Transverse colon (tissue), 4 donors: ENCODE measurements around the gene PPP1R9B. TPM values are rescaled to one million over a fixed set of nuclear protein-coding genes. Genes with fewer than 3 reads are reported as not detected.

Experiments
- DNase-seq: peaks from one replicate; pipeline ENCODE4 v3.0.0-alpha.2; 2019
- H3K27ac ChIP-seq, 4 donors: fragments of 200-600 bp; sonication (generic); 2 replicates each; pipeline ENCODE4 v1.5.1; 2016 to 2018; ENCODE audit warnings: inconsistent platforms in 4 of 4
- H3K27me3 ChIP-seq: fragments of 200-600 bp; sonication (generic); 2 replicates; pipeline ENCODE4 v1.5.1; 2017; ENCODE audit warnings: inconsistent platforms
- H3K36me3 ChIP-seq, 4 donors: fragments of 200-600 bp; sonication (generic); 2 replicates each; pipeline ENCODE4 v1.5.1; 2017 to 2019; ENCODE audit warnings: inconsistent platforms in 4 of 4
- H3K4me1 ChIP-seq, 4 donors: fragments of 200-600 bp; sonication (generic); 2 replicates each; pipeline ENCODE4 v1.5.1; 2017 to 2020; ENCODE audit warnings: inconsistent platforms in 4 of 4
- H3K4me3 ChIP-seq, 4 donors: fragments of 200-600 bp; sonication (generic); 1 replicate in 1 of 4; 2 replicates in 3 of 4; pipeline versions ENCODE4 v1.5.1 to v1.6.1; 2017 to 2019; ENCODE audit warnings: inconsistent platforms in 4 of 4
- H3K9me3 ChIP-seq, 2 donors: fragments of 200-600 bp; sonication (generic); 2 replicates each; pipeline ENCODE4 v1.5.1; 2017 to 2019; ENCODE audit warnings: inconsistent platforms in 2 of 2
- EP300 ChIP-seq: sonication (generic); formaldehyde crosslinking; IDR thresholded peaks from one replicate; pipeline ENCODE4 v1.6.1; 2017; ENCODE audit warnings: antibody characterized with exemption, low read depth
- POLR2A ChIP-seq: fragments of 450-650 bp; IDR thresholded peaks from one replicate; pipeline ENCODE4 v1.6.1; 2016; ENCODE audit warnings: antibody characterized with exemption, mild to moderate bottlenecking, moderate library complexity
- POLR2AphosphoS5 ChIP-seq, 3 donors: sonication (generic); formaldehyde crosslinking; IDR thresholded peaks; one replicate each; pipeline ENCODE4 v1.6.1; 2016; ENCODE audit warnings: antibody characterized with exemption in 3 of 3
- WGBS, 2 donors: methylation state at CpG; one replicate each; pipeline ENCODE4 v1.1.5; 2018; ENCODE audit warnings: low coverage in 1 of 2; 5-methylcytosine and 5-hydroxymethylcytosine counted together
- in situ Hi-C, 4 donors: fragments of 200-750 bp; cut with MboI; loops; one replicate each; pipeline versions ENCODE4 v1.15.0 to v1.15.1; 2017; ENCODE audit warnings: low sequenced_read_pairs in 3 of 4, low pct_ligation_motif_present in 1 of 4, low pct_unique_long_range_greater_than_20kb in 1 of 4
- intact Hi-C: fragments of 100-400 bp; cut with DNase I; formaldehyde crosslinking; loops from one replicate; pipeline ENCODE4 v1.15.1; 2023; ENCODE audit warnings: low total_unique reads
- total RNA-seq, 4 donors: library from RNA; depleted of rRNA; stranded (reverse); fragments of >200 nt; gene quantifications; one replicate each; pipeline ENCODE4 v1.1.0, GENCODE V29; 2016
- TF ChIP-seq, protein P1 (sequence below), 5 experiments: fragments of 200-600 bp in 3 of 5; fragments of 450-650 bp in 2 of 5; sonication (generic) in 3 of 5; IDR thresholded peaks; 1 replicate in 2 of 5; 2 replicates in 3 of 5; pipeline ENCODE4 v1.5.1; 2016 to 2017; ENCODE audit warnings: antibody characterized with exemption in 5 of 5, inconsistent platforms in 3 of 5, mild to moderate bottlenecking in 2 of 5, moderate library complexity in 1 of 5

Gene PPP1R9B
- total RNA-seq, 4 donors from 2014 or later: 19.0 to 29.9 (median 27.7) TPM

GRCh38 chr17:50198026-50198669 is 47.7 kb upstream of the PPP1R9B start:
- peak; percentile 79 for DNase-seq
- intact Hi-C loops (no loop called here), in situ Hi-C loops (no loop called here)
- Histone ChIP-seq H3K9me3 (no peaks in the 10 kb centered on the region), H3K27ac (peak overlapping the region; percentile 69 to 95 (median 89)), H3K4me3 (no peak overlapping the region), H3K27me3 (peaks cover 35% of the 10 kb centered on the region), H3K36me3 (peaks cover 0 to 35% (median 0%) of the 10 kb centered on the region in 4 donors), H3K4me1 (peaks cover 3 to 50% (median 29%) of the 10 kb centered on the region in 4 donors)
- TF ChIP-seq, protein P1, sequence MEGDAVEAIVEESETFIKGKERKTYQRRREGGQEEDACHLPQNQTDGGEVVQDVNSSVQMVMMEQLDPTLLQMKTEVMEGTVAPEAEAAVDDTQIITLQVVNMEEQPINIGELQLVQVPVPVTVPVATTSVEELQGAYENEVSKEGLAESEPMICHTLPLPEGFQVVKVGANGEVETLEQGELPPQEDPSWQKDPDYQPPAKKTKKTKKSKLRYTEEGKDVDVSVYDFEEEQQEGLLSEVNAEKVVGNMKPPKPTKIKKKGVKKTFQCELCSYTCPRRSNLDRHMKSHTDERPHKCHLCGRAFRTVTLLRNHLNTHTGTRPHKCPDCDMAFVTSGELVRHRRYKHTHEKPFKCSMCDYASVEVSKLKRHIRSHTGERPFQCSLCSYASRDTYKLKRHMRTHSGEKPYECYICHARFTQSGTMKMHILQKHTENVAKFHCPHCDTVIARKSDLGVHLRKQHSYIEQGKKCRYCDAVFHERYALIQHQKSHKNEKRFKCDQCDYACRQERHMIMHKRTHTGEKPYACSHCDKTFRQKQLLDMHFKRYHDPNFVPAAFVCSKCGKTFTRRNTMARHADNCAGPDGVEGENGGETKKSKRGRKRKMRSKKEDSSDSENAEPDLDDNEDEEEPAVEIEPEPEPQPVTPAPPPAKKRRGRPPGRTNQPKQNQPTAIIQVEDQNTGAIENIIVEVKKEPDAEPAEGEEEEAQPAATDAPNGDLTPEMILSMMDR (IDR thresholded peaks at IDR 0.05): peak; percentile 55 to 75 (median 70)
- no peak for TF ChIP-seq POLR2AphosphoS5 (IDR thresholded peaks at IDR 0.05)
- WGBS, 2 donors: 11% methylated on average over 7 of the region's 7 CpGs; no CpG with 5 or more reads in 1 of the 2 donors

GRCh38 chr17:50196826-50197225 is 46.3 kb upstream of the PPP1R9B start:
- in situ Hi-C loops: no loop called here
- intact Hi-C loops: no loop called here
- peak overlapping the region; percentile 69 to 95 (median 89) for H3K27ac ChIP-seq
- 58% methylated on average over 6 of the region's 6 CpGs; no CpG with 5 or more reads in 1 of the 2 donors for WGBS, 2 donors
- H3K4me3 ChIP-seq: no peak overlapping the region
- TF ChIP-seq, protein P1 (IDR thresholded peaks at IDR 0.05): no peak
- no peak for TF ChIP-seq POLR2A
- no peak for TF ChIP-seq EP300
- no peak for TF ChIP-seq POLR2AphosphoS5 (IDR thresholded peaks at IDR 0.05)
- H3K9me3 ChIP-seq: no peaks in the 10 kb centered on the region
- peaks cover 21% of the 10 kb centered on the region for H3K27me3 ChIP-seq
- peaks cover 0 to 39% (median 3%) of the 10 kb centered on the region in 4 donors for H3K36me3 ChIP-seq
- no peak for DNase-seq
- peaks cover 3 to 49% (median 29%) of the 10 kb centered on the region in 4 donors for H3K4me1 ChIP-seq

- 60% methylated on average over 4 of the region's 5 CpGs; no CpG with 5 or more reads in 1 of the 2 donors for WGBS, 2 donors
- no peak for TF ChIP-seq POLR2A
- no peak for TF ChIP-seq POLR2AphosphoS5 (IDR thresholded peaks at IDR 0.05)
- TF ChIP-seq EP300: no peak
- TF ChIP-seq, protein P1 (IDR thresholded peaks at IDR 0.05): no peak
- in situ Hi-C loops (no loop called here), intact Hi-C loops (no loop called here)
- Histone ChIP-seq H3K4me1 (peaks cover 3 to 48% (median 27%) of the 10 kb centered on the region in 4 donors), H3K27ac (peak overlapping the region; percentile 69 to 95 (median 89)), H3K9me3 (no peaks in the 10 kb centered on the region), H3K27me3 (peaks cover 13% of the 10 kb centered on the region), H3K36me3 (peaks cover 0 to 39% (median 3%) of the 10 kb centered on the region in 4 donors), H3K4me3 (no peak overlapping the region)
- DNase-seq: no peak
Observed at GRCh38 chr17:50196036-50196435, 45.6 kb upstream of the PPP1R9B start.

DNA sequence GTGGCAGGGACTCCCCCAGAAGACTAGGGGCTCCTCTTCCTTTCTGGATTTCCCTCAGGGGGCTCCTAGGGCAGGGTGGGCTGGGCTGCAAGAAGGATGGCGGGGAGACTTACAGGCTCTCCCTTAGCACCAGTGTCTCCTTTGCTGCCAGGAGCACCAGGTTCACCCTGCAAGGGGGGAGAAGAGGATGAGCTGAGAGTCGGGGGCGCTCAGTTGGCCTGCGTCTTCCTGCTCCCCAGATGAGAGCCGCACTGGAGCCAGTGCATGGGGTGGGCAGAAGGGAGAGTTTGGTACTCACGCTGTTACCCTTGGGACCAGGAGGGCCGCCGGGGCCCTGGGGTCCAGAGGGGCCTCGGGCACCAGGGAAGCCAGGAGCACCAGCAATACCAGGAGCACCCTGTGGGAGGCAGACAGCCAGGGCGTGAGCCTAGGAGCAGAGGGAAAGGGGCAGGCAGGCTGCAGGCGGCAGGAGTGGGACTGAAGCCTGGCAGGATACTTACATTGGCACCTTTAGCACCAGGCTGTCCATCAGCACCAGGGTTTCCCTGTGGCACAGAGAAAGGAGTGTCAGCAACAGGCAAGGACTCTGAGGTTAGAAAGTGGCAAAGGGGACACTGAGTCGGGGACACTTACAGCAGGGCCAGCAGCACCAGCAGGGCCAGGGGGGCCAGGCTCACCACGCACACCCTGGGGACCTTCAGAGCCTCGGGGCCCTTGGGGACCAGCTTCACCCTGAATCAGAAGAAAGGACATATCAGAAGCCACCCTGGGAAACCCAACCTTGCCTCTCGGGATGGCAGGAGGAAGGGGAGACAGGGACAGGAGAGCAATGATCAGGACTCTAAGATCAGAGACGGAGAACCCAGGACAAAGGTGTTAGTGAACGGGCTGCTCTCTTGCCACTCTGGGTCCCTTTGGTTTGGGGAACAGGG is 44.7 kb upstream of the PPP1R9B start:
- peak overlapping the region in 3 of 4 donors; percentile 69 to 95 (median 88) for H3K27ac ChIP-seq
- peaks cover 3 to 41% (median 21%) of the 10 kb centered on the region in 4 donors for H3K4me1 ChIP-seq
- intact Hi-C loops (no loop called here), in situ Hi-C loops (no loop called here)
- DNase-seq: no peak
- no peaks in the 10 kb centered on the region for H3K9me3 ChIP-seq
- TF ChIP-seq POLR2A (no peak), EP300 (no peak), POLR2AphosphoS5 (IDR thresholded peaks at IDR 0.05) (no peak)
- TF ChIP-seq, protein P1 (IDR thresholded peaks at IDR 0.05): no peak
- H3K4me3 ChIP-seq: no peak overlapping the region
- peaks cover 0 to 47% (median 3%) of the 10 kb centered on the region in 4 donors for H3K36me3 ChIP-seq
- WGBS, 2 donors: 82 to 89% methylated on average over 2 to 14 of the region's 17 CpGs
- peaks cover 8% of the 10 kb centered on the region for H3K27me3 ChIP-seq
